IMR-90 (cell line): Measurements from ENCODE around the gene TMEM17. TPM values are rescaled to one million over a fixed set of nuclear protein-coding genes. Genes with fewer than 3 reads are reported as not detected.
A peak's percentile ranks its signal among the peaks of the same experiment; 100 is the strongest.

Experiments used
- ATAC-seq: fragments of 200-7000 bp; cut with Tn5 transposase; 2 replicates; pipeline ENCODE4 v1.9.1; 2020; ENCODE audit warnings: low read depth, mild to moderate bottlenecking, moderate library complexity
- BruUV-seq: library from RNA; stranded (reverse); fragments of 400-500 nt; replicated peaks from 2 replicates; lab custom pipeline; 2021; lab: Mats Ljungman, UMichigan
- CTCF ChIA-PET: fragments of 300-600 bp; formaldehyde crosslinking; extraction: SDS; loops from one replicate; lab custom pipeline; 2021; ENCODE audit warnings: antibody characterized with exemption; lab: Yijun Ruan, JAX
- POLR2A ChIA-PET: fragments of 300-600 bp; sonication (Branson Sonifier 250); formaldehyde crosslinking; loops from one replicate; lab custom pipeline; 2022; ENCODE audit warnings: antibody characterized with exemption; ENCODE audit not compliant: unreplicated experiment; lab: Charles Lee
- DNase-seq: peaks from one replicate; pipeline ENCODE4 v3.0.0; 2013
- H2AFZ ChIP-seq: replicated peaks from 2 replicates; pipeline ENCODE3; 2013; ENCODE audit warnings: low read length, mild to moderate bottlenecking; ENCODE audit not compliant: poor library complexity
- H2AK5ac ChIP-seq: 2 replicates; pipeline ENCODE4 v1.6.1; 2013; ENCODE audit warnings: low read depth, low read length, inconsistent platforms
- H2AK9ac ChIP-seq: replicated peaks from 2 replicates; pipeline ENCODE3; 2013; ENCODE audit warnings: mild to moderate bottlenecking, low read depth, low read length, moderate library complexity; ENCODE audit not compliant: poor library complexity
- H2BK120ac ChIP-seq: 2 replicates; pipeline ENCODE4 v1.6.1; 2013; ENCODE audit warnings: low read depth, low read length, inconsistent platforms
- H2BK15ac ChIP-seq: 3 replicates; pipeline ENCODE4 v1.6.1; 2013; ENCODE audit warnings: low read depth, low read length, inconsistent platforms
- H2BK20ac ChIP-seq: 2 replicates; pipeline ENCODE4 v1.6.1; 2013; ENCODE audit warnings: low read depth, mild to moderate bottlenecking, inconsistent platforms, low read length, moderate library complexity
- H2BK5ac ChIP-seq: 2 replicates; pipeline ENCODE4 v1.6.1; 2013; ENCODE audit warnings: mild to moderate bottlenecking, low read depth, low read length, inconsistent platforms; ENCODE audit not compliant: poor library complexity, severe bottlenecking
- H3K14ac ChIP-seq: replicated peaks from 2 replicates; pipeline ENCODE4 v1.6.1; 2013; ENCODE audit warnings: low read depth, low read length, inconsistent platforms
- H3K18ac ChIP-seq: 2 replicates; pipeline ENCODE4 v1.6.1; 2013; ENCODE audit warnings: low read depth, low read length, control low read depth
- H3K23ac ChIP-seq: 2 replicates; pipeline ENCODE4 v1.6.1; 2013; ENCODE audit warnings: low read depth, low read length, inconsistent platforms
- H3K27ac ChIP-seq: 2 replicates; pipeline ENCODE4 v1.5.1; 2013; ENCODE audit warnings: mild to moderate bottlenecking, control low read depth, low read length; ENCODE audit not compliant: insufficient read depth
- H3K27me3 ChIP-seq: 2 replicates; pipeline ENCODE4 v1.6.1; 2013; ENCODE audit warnings: low read length; ENCODE audit not compliant: control insufficient read depth, insufficient read depth
- H3K36me3 ChIP-seq: 2 replicates; pipeline ENCODE4 v1.6.1; 2013; ENCODE audit warnings: low read length, mixed read lengths; ENCODE audit not compliant: control insufficient read depth, insufficient read depth
- H3K4ac ChIP-seq: 2 replicates; pipeline ENCODE4 v1.6.1; 2013; ENCODE audit warnings: low read depth, low read length, inconsistent platforms
- H3K4me1 ChIP-seq: 2 replicates; pipeline ENCODE4 v1.6.1; 2013; ENCODE audit warnings: low read length, mixed read lengths; ENCODE audit not compliant: control insufficient read depth, insufficient read depth
- H3K4me2 ChIP-seq: 2 replicates; pipeline ENCODE4 v1.6.1; 2013; ENCODE audit warnings: low read depth, mild to moderate bottlenecking, control low read depth, low read length, moderate library complexity
- H3K4me3 ChIP-seq: 2 replicates; pipeline ENCODE4 v1.5.1; 2013; ENCODE audit warnings: low read depth, mild to moderate bottlenecking, control low read depth, low read length, moderate library complexity; ENCODE audit not compliant: insufficient read depth
- H3K56ac ChIP-seq: 2 replicates; pipeline ENCODE4 v1.6.1; 2013; ENCODE audit warnings: low read length, inconsistent platforms; ENCODE audit not compliant: insufficient read depth; ENCODE audit errors: extremely low read depth
- H3K79me1 ChIP-seq, 2 experiments: 2 replicates each; pipeline ENCODE4 v1.6.1; 2013; ENCODE audit warnings: low read length in 2 of 2, inconsistent platforms in 1 of 2, low read depth in 1 of 2
- H3K9ac ChIP-seq: 2 replicates; pipeline ENCODE4 v1.6.1; 2013; ENCODE audit warnings: low read depth, low read length, control low read depth
- H3K9me1 ChIP-seq: 2 replicates; pipeline ENCODE4 v1.6.1; 2013; ENCODE audit warnings: low read length, inconsistent platforms; ENCODE audit not compliant: insufficient read depth
- H3K9me3 ChIP-seq: 2 replicates; pipeline ENCODE4 v1.6.1; 2013; ENCODE audit warnings: low read length; ENCODE audit not compliant: control insufficient read depth, insufficient read depth
- H4K20me1 ChIP-seq: 2 replicates; pipeline ENCODE4 v1.6.1; 2013; ENCODE audit warnings: low read length, inconsistent platforms; ENCODE audit not compliant: insufficient read depth
- H4K5ac ChIP-seq: 2 replicates; pipeline ENCODE4 v1.6.1; 2013; ENCODE audit warnings: mild to moderate bottlenecking, low read depth, low read length, control low read depth
- H4K8ac ChIP-seq, 2 experiments: 2 replicates each; pipeline ENCODE4 v1.6.1; 2013; ENCODE audit warnings: low read depth in 2 of 2, low read length in 2 of 2, control low read depth in 1 of 2, inconsistent platforms in 1 of 2
- H4K91ac ChIP-seq: 2 replicates; pipeline ENCODE4 v1.6.1; 2013; ENCODE audit warnings: low read depth, low read length, inconsistent platforms; ENCODE audit not compliant: insufficient read depth
- BHLHE40 ChIP-seq: fragments of 150-350 bp; IDR thresholded peaks from 2 replicates; pipeline ENCODE4 v1.6.1; 2016; ENCODE audit warnings: mild to moderate bottlenecking, low read depth, low read length
- CEBPB ChIP-seq: IDR thresholded peaks from 2 replicates; pipeline ENCODE4 v1.6.1; 2012; ENCODE audit warnings: low read depth, low read length, improper control_type of control experiment
- CHD1 ChIP-seq: IDR thresholded peaks from 2 replicates; pipeline ENCODE4 v1.6.1; 2012; ENCODE audit warnings: low read depth, low read length, improper control_type of control experiment
- FOS ChIP-seq: fragments of 150-350 bp; IDR thresholded peaks from 2 replicates; pipeline ENCODE4 v1.6.1; 2016; ENCODE audit warnings: low read depth, low read length
- MAFK ChIP-seq: IDR thresholded peaks from 2 replicates; pipeline ENCODE4 v1.6.1; 2012; ENCODE audit warnings: low read depth, low read length, improper control_type of control experiment
- MAZ ChIP-seq: IDR thresholded peaks from 2 replicates; pipeline ENCODE4 v1.6.1; 2012; ENCODE audit warnings: low read depth, mild to moderate bottlenecking, low read length, improper control_type of control experiment, moderate library complexity, borderline replicate concordance
- MXI1 ChIP-seq: IDR thresholded peaks from 2 replicates; pipeline ENCODE4 v1.6.1; 2012; ENCODE audit warnings: low read depth, mild to moderate bottlenecking, low read length, moderate library complexity, borderline replicate concordance
- NFE2L2 ChIP-seq: fragments of 150-350 bp; IDR thresholded peaks from 2 replicates; pipeline ENCODE4 v1.6.1; 2016; ENCODE audit warnings: low read depth, mild to moderate bottlenecking, low read length
- POLR2A ChIP-seq: IDR thresholded peaks from 2 replicates; pipeline ENCODE4 v1.6.1; 2012; ENCODE audit warnings: mild to moderate bottlenecking, low read depth, low read length
- RAD21 ChIP-seq: IDR thresholded peaks from 2 replicates; pipeline ENCODE4 v1.6.1; 2012; ENCODE audit warnings: low read length, improper control_type of control experiment
- RCOR1 ChIP-seq: IDR thresholded peaks from 2 replicates; pipeline ENCODE4 v1.6.1; 2012; ENCODE audit warnings: mild to moderate bottlenecking, low read length, improper control_type of control experiment; ENCODE audit not compliant: insufficient replicate concordance
- RFX5 ChIP-seq: IDR thresholded peaks from 2 replicates; pipeline ENCODE4 v1.8.0; 2012; ENCODE audit warnings: low read depth, mild to moderate bottlenecking, low read length, moderate library complexity
- SMC3 ChIP-seq: fragments of 150-350 bp; IDR thresholded peaks from 2 replicates; pipeline ENCODE4 v1.6.1; 2016; ENCODE audit warnings: low read depth, mild to moderate bottlenecking, antibody characterized with exemption, low read length, moderate library complexity
- WGBS, 2 experiments: methylation state at CpG; one replicate each; pipeline versions ENCODE4 v1.1.5 to v1.1.7; 2013; ENCODE audit warnings: missing lambda C conversion rate in 2 of 2; ENCODE audit not compliant: insufficient read length in 1 of 2; ENCODE audit errors: extremely low coverage in 2 of 2; 5-methylcytosine and 5-hydroxymethylcytosine counted together
- dilution Hi-C: fragments of 300-500 bp; cut with HindIII; formaldehyde crosslinking; loops from one replicate; pipeline ENCODE4 v1.14.3; 2018; ENCODE audit warnings: low sequenced_read_pairs; ENCODE audit not compliant: unreplicated experiment
- in situ Hi-C: fragments of 300-500 bp; cut with MboI; formaldehyde crosslinking; loops from 3 replicates; pipeline ENCODE4 v1.14.3; 2019; ENCODE audit warnings: low sequenced_read_pairs, inconsistent platforms, mixed read lengths
- intact Hi-C: fragments of 100-400 bp; cut with micrococcal nuclease; formaldehyde crosslinking; loops from 2 replicates; pipeline ENCODE4 v1.10.0; 2022
- polyA plus RNA-seq, 3 experiments: library from polyadenylated mRNA; depleted of rRNA; stranded (reverse); fragments of >200 nt; gene quantifications; 2 replicates each; pipeline ENCODE4 v1.2.3, GENCODE V29; 2012; ENCODE audit warnings: low replicate concordance in 1 of 3
- total RNA-seq: library from RNA; depleted of rRNA; stranded (reverse); fragments of >200 nt; gene quantifications from 2 replicates; pipeline ENCODE4 v1.2.3, GENCODE V29; 2012
- TF ChIP-seq, protein P1 (sequence below): fragments of 150-350 bp; IDR thresholded peaks from 2 replicates; pipeline ENCODE4 v1.6.1; 2016; ENCODE audit warnings: low read depth, mild to moderate bottlenecking, low read length, moderate library complexity, borderline replicate concordance
- TF ChIP-seq, protein P2 (sequence below): conservative IDR thresholded peaks from 2 replicates; pipeline ENCODE4 v1.5.1; 2012; ENCODE audit warnings: mild to moderate bottlenecking, low read depth, low read length, improper control_type of control experiment
- TF ChIP-seq, protein P3 (sequence below): fragments of 150-350 bp; IDR thresholded peaks from 2 replicates; pipeline ENCODE4 v1.6.1; 2017; ENCODE audit warnings: mild to moderate bottlenecking, antibody characterized with exemption, low read length, low read depth

Gene TMEM17
- total and polyA plus RNA-seq, 2 of the 4 experiments (the other 2 are of a cell fraction), result 1.3 to 1.8 TPM

DNA sequence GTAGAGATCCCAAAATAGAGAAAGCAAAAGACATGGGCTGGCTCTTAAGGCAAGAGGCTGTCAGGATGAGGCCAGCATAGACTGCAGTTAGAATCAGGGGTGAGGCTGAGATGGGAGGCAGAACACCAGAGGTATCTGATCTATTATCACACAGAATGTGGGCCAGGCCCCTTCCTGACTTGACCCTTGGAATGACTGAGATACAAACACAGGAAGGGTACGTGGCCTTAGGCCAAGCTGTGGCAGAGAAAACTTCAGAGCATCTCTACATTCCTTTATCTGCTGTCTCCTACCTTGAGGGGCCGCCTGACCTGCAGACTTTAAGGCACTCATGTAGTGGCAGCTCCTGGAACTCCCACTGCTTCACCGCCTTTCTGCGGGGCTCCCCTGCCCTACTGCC is 28.4 kb downstream of the TMEM17 start:
- Histone ChIP-seq H3K79me1 (no peaks in the 10 kb centered on the region), H2AK9ac (no peak overlapping the region), H3K23ac (no peak overlapping the region), H3K4me2 (no peak overlapping the region), H3K18ac (no peak overlapping the region), H3K36me3 (no peaks in the 10 kb centered on the region), H3K14ac (no peak overlapping the region), H3K4me3 (no peak overlapping the region), H3K4me1 (peaks cover 9% of the 10 kb centered on the region), H2BK15ac (no peak overlapping the region), H3K27ac (no peak overlapping the region), H3K9ac (no peak overlapping the region), H3K56ac (no peak overlapping the region), H4K20me1 (no peaks in the 10 kb centered on the region), H4K91ac (no peak overlapping the region), H3K9me1 (no peaks in the 10 kb centered on the region), H4K5ac (peak overlapping the region; percentile 33; the same call in 1 of the 2 replicates), H3K4ac (no peak overlapping the region), H2BK120ac (no peak overlapping the region), H2BK20ac (no peak overlapping the region), H2AK5ac (no peak overlapping the region), H2AFZ (peak overlapping the region; percentile 17), H4K8ac (no peak overlapping the region; a peak in 1 of 4 replicates), H3K27me3 (no peaks in the 10 kb centered on the region), H3K9me3 (no peaks in the 10 kb centered on the region), H2BK5ac (no peak overlapping the region)
- in situ Hi-C loops (no loop called here), dilution Hi-C loops (no loop called here), intact Hi-C loops (no loop called here)
- WGBS, 2 experiments, result no CpG with 5 or more reads among the region's 4 CpGs
- ChIA-PET CTCF (interaction anchor here (1.2 kb wide), 1 partner anchor 12 kb away, joined by 3 read pairs; no protein-coding TSS in a partner anchor), POLR2A (no interaction called here)
- ATAC-seq, result no peak
- no peak for DNase-seq
- no TSS peak for BruUV-seq
- TF ChIP-seq FOS, result no peak
- TF ChIP-seq POLR2A, result no peak
- TF ChIP-seq BHLHE40, result no peak
- no peak for TF ChIP-seq MAFK
- no peak for TF ChIP-seq RCOR1
- TF ChIP-seq NFE2L2, result no peak
- TF ChIP-seq RAD21, result no peak
- no peak for TF ChIP-seq MAZ
- no peak for TF ChIP-seq MXI1
- TF ChIP-seq CHD1, result no peak
- TF ChIP-seq, protein P1, sequence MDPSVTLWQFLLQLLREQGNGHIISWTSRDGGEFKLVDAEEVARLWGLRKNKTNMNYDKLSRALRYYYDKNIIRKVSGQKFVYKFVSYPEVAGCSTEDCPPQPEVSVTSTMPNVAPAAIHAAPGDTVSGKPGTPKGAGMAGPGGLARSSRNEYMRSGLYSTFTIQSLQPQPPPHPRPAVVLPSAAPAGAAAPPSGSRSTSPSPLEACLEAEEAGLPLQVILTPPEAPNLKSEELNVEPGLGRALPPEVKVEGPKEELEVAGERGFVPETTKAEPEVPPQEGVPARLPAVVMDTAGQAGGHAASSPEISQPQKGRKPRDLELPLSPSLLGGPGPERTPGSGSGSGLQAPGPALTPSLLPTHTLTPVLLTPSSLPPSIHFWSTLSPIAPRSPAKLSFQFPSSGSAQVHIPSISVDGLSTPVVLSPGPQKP, result no peak
- TF ChIP-seq, protein P2, sequence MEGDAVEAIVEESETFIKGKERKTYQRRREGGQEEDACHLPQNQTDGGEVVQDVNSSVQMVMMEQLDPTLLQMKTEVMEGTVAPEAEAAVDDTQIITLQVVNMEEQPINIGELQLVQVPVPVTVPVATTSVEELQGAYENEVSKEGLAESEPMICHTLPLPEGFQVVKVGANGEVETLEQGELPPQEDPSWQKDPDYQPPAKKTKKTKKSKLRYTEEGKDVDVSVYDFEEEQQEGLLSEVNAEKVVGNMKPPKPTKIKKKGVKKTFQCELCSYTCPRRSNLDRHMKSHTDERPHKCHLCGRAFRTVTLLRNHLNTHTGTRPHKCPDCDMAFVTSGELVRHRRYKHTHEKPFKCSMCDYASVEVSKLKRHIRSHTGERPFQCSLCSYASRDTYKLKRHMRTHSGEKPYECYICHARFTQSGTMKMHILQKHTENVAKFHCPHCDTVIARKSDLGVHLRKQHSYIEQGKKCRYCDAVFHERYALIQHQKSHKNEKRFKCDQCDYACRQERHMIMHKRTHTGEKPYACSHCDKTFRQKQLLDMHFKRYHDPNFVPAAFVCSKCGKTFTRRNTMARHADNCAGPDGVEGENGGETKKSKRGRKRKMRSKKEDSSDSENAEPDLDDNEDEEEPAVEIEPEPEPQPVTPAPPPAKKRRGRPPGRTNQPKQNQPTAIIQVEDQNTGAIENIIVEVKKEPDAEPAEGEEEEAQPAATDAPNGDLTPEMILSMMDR, result no peak
- TF ChIP-seq, protein P3, sequence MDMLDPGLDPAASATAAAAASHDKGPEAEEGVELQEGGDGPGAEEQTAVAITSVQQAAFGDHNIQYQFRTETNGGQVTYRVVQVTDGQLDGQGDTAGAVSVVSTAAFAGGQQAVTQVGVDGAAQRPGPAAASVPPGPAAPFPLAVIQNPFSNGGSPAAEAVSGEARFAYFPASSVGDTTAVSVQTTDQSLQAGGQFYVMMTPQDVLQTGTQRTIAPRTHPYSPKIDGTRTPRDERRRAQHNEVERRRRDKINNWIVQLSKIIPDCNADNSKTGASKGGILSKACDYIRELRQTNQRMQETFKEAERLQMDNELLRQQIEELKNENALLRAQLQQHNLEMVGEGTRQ, result no peak
- TF ChIP-seq RFX5, result no peak
- no peak for TF ChIP-seq CEBPB
- TF ChIP-seq SMC3, result no peak
